Transverse colon (tissue), 4 donors: Measurements from ENCODE around the gene GBA2. TPM values are rescaled to one million over a fixed set of nuclear protein-coding genes. Genes with fewer than 3 reads are reported as not detected.

Experiments
- DNase-seq: peaks from one replicate; pipeline ENCODE4 v3.0.0-alpha.2; 2019
- H3K27ac ChIP-seq, 4 donors: fragments of 200-600 bp; sonication (generic); 2 replicates each; pipeline ENCODE4 v1.5.1; 2016 to 2018; ENCODE audit warnings: inconsistent platforms in 4 of 4
- H3K27me3 ChIP-seq: fragments of 200-600 bp; sonication (generic); 2 replicates; pipeline ENCODE4 v1.5.1; 2017; ENCODE audit warnings: inconsistent platforms
- H3K36me3 ChIP-seq, 4 donors: fragments of 200-600 bp; sonication (generic); 2 replicates each; pipeline ENCODE4 v1.5.1; 2017 to 2019; ENCODE audit warnings: inconsistent platforms in 4 of 4
- H3K4me1 ChIP-seq, 4 donors: fragments of 200-600 bp; sonication (generic); 2 replicates each; pipeline ENCODE4 v1.5.1; 2017 to 2020; ENCODE audit warnings: inconsistent platforms in 4 of 4
- H3K4me3 ChIP-seq, 4 donors: fragments of 200-600 bp; sonication (generic); 1 replicate in 1 of 4; 2 replicates in 3 of 4; pipeline versions ENCODE4 v1.5.1 to v1.6.1; 2017 to 2019; ENCODE audit warnings: inconsistent platforms in 4 of 4
- H3K9me3 ChIP-seq, 2 donors: fragments of 200-600 bp; sonication (generic); 2 replicates each; pipeline ENCODE4 v1.5.1; 2017 to 2019; ENCODE audit warnings: inconsistent platforms in 2 of 2
- CTCF ChIP-seq, 5 experiments: fragments of 200-600 bp in 3 of 5; fragments of 450-650 bp in 2 of 5; sonication (generic) in 3 of 5; IDR thresholded peaks; 1 replicate in 2 of 5; 2 replicates in 3 of 5; pipeline ENCODE4 v1.5.1; 2016 to 2017; ENCODE audit warnings: antibody characterized with exemption in 5 of 5, inconsistent platforms in 3 of 5, mild to moderate bottlenecking in 2 of 5, moderate library complexity in 1 of 5
- EP300 ChIP-seq: sonication (generic); formaldehyde crosslinking; IDR thresholded peaks from one replicate; pipeline ENCODE4 v1.6.1; 2017; ENCODE audit warnings: antibody characterized with exemption, low read depth
- POLR2A ChIP-seq: fragments of 450-650 bp; IDR thresholded peaks from one replicate; pipeline ENCODE4 v1.6.1; 2016; ENCODE audit warnings: antibody characterized with exemption, mild to moderate bottlenecking, moderate library complexity
- POLR2AphosphoS5 ChIP-seq, 3 donors: sonication (generic); formaldehyde crosslinking; IDR thresholded peaks; one replicate each; pipeline ENCODE4 v1.6.1; 2016; ENCODE audit warnings: antibody characterized with exemption in 3 of 3
- whole genome bisulfite sequencing, 2 donors: methylation state at CpG; one replicate each; pipeline ENCODE4 v1.1.5; 2018; ENCODE audit warnings: low coverage in 1 of 2; 5-methylcytosine and 5-hydroxymethylcytosine counted together
- in situ Hi-C, 4 donors: fragments of 200-750 bp; cut with MboI; loops; one replicate each; pipeline versions ENCODE4 v1.15.0 to v1.15.1; 2017; ENCODE audit warnings: low sequenced_read_pairs in 3 of 4, low pct_ligation_motif_present in 1 of 4, low pct_unique_long_range_greater_than_20kb in 1 of 4
- intact Hi-C: fragments of 100-400 bp; cut with DNase I; formaldehyde crosslinking; loops from one replicate; pipeline ENCODE4 v1.15.1; 2023; ENCODE audit warnings: low total_unique reads
- total RNA-seq, 4 donors: library from RNA; depleted of rRNA; stranded (reverse); fragments of >200 nt; gene quantifications; one replicate each; pipeline ENCODE4 v1.1.0, GENCODE V29; 2016

The GBA2 gene
- total RNA-seq, 4 donors from 2014 or later, result 217 to 709 (median 255) TPM

GRCh38 chr9:35698231-35698630 is 50.8 kb downstream of the GBA2 start:
- H3K27ac ChIP-seq, result peak overlapping the region in 3 of 4 donors; percentile 91 to 95 (median 92)

GRCh38 chr9:35697486-35697885 is 51.5 kb downstream of the GBA2 start:
- TF ChIP-seq POLR2A (no peak), CTCF (IDR thresholded peaks at IDR 0.05) (no peak), EP300 (no peak), POLR2AphosphoS5 (IDR thresholded peaks at IDR 0.05) (no peak)
- WGBS, 2 donors, result 88 to 89% methylated on average over 3 to 14 of the region's 14 CpGs

More at GRCh38 chr9:35698231-35698630, 50.8 kb downstream of the GBA2 start:
- TF ChIP-seq POLR2AphosphoS5 (IDR thresholded peaks at IDR 0.05) (no peak), EP300 (no peak), POLR2A (no peak), CTCF (IDR thresholded peaks at IDR 0.05) (no peak)
- no peak for DNase-seq
- H3K27me3 ChIP-seq, result no peaks in the 10 kb centered on the region
- peaks cover 0 to 19% (median 13%) of the 10 kb centered on the region in 4 donors for H3K4me1 ChIP-seq
- in situ Hi-C loops (loop anchor here in 1 of 4 donors (25.0 kb wide), 1 partner anchor 711 kb away; the partner anchor contains the start of gene DNAJB5), intact Hi-C loops (no loop called here)
- no peaks in the 10 kb centered on the region for H3K9me3 ChIP-seq
- H3K4me3 ChIP-seq, result no peak overlapping the region
- 89% methylated on average over 5 of the region's 5 CpGs; no CpG with 5 or more reads in 1 of the 2 donors for WGBS, 2 donors
- H3K36me3 ChIP-seq, result peaks cover 0 to 61% (median 25%) of the 10 kb centered on the region in 4 donors

GRCh38 chr9:35696520-35697215 is 52.4 kb downstream of the GBA2 start:
- no peaks in the 10 kb centered on the region for H3K27me3 ChIP-seq
- peaks cover 0 to 45% (median 18%) of the 10 kb centered on the region in 4 donors for H3K36me3 ChIP-seq
- in situ Hi-C loops (loop anchor here in 1 of 4 donors (25.0 kb wide), 1 partner anchor 709 kb away; the partner anchor contains the start of gene DNAJB5), intact Hi-C loops (no loop called here)
- TF ChIP-seq EP300 (peak; percentile 18), CTCF (IDR thresholded peaks at IDR 0.05) (peak; percentile 84 to 91 (median 88)), POLR2A (no peak), POLR2AphosphoS5 (IDR thresholded peaks at IDR 0.05) (peak in 1 of 3 donors; percentile 34)
- WGBS, 2 donors, result 13 to 37% methylated on average over 3 to 9 of the region's 9 CpGs
- H3K4me1 ChIP-seq, result peaks cover 0 to 19% (median 13%) of the 10 kb centered on the region in 4 donors
- peak; percentile 77 for DNase-seq
- H3K9me3 ChIP-seq, result no peaks in the 10 kb centered on the region
- no peak overlapping the region for H3K4me3 ChIP-seq
- H3K27ac ChIP-seq, result peak overlapping the region; percentile 52 to 95 (median 92)

More at GRCh38 chr9:35697486-35697885, 51.5 kb downstream of the GBA2 start:
- H3K36me3 ChIP-seq, result peaks cover 0 to 53% (median 22%) of the 10 kb centered on the region in 4 donors
- intact Hi-C loops (no loop called here), in situ Hi-C loops (loop anchor here in 1 of 4 donors (25.0 kb wide), 1 partner anchor 710 kb away; the partner anchor contains the start of gene DNAJB5)
- no peaks in the 10 kb centered on the region for H3K27me3 ChIP-seq
- no peaks in the 10 kb centered on the region for H3K9me3 ChIP-seq
- no peak for DNase-seq
- peaks cover 0 to 19% (median 13%) of the 10 kb centered on the region in 4 donors for H3K4me1 ChIP-seq
- H3K27ac ChIP-seq, result peak overlapping the region; percentile 52 to 95 (median 92)
- no peak overlapping the region for H3K4me3 ChIP-seq

GRCh38 chr9:35695943-35696401 is 53.1 kb downstream of the GBA2 start:
- DNase-seq, result no peak
- Histone ChIP-seq H3K4me3 (no peak overlapping the region), H3K27ac (peak overlapping the region; percentile 52 to 95 (median 92)), H3K9me3 (no peaks in the 10 kb centered on the region), H3K4me1 (peaks cover 0 to 24% (median 16%) of the 10 kb centered on the region in 4 donors), H3K36me3 (peaks cover 0 to 38% (median 14%) of the 10 kb centered on the region in 4 donors), H3K27me3 (no peaks in the 10 kb centered on the region)
- intact Hi-C loops, result no loop called here
- in situ Hi-C loops, result loop anchor here in 1 of 4 donors (25.0 kb wide), 1 partner anchor 709 kb away; the partner anchor contains the start of gene DNAJB5
- TF ChIP-seq POLR2A (no peak), CTCF (IDR thresholded peaks at IDR 0.05) (no peak), POLR2AphosphoS5 (IDR thresholded peaks at IDR 0.05) (no peak), EP300 (no peak)
- WGBS, 2 donors, result 76% methylated on average over 3 of the region's 3 CpGs; no CpG with 5 or more reads in 1 of the 2 donors
